Measurements from ENCODE around the gene SP2.

DNA sequence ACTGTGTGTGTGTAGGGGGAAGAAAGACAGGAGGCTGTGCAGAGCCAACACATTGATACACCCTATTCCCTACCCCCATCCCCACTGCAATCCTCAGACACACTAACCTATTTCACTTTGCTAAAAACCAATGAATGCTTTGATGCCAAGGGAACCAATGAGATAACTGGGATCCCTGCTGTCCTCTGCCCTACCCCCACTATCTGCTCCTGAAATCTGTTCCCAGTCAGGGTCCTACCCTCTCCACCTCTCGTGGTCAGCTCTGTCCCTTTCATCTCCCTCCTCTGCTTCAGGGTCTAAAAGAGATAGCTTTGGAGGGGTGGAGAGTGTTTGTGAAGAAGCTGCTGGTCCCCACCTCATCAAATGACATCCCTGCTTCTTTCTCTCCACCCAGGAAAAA lies 26.0 kb upstream of the SP2 start:
- TF ChIP-seq CEBPB (IDR thresholded peaks at IDR 0.05; ENCODE audit: low read depth): no peak
- TF ChIP-seq POLR2A (IDR thresholded peaks at IDR 0.05; ENCODE audit: borderline replicate concordance, extremely low read depth, insufficient read depth, insufficient read length): no peak
- TF ChIP-seq, protein P1, sequence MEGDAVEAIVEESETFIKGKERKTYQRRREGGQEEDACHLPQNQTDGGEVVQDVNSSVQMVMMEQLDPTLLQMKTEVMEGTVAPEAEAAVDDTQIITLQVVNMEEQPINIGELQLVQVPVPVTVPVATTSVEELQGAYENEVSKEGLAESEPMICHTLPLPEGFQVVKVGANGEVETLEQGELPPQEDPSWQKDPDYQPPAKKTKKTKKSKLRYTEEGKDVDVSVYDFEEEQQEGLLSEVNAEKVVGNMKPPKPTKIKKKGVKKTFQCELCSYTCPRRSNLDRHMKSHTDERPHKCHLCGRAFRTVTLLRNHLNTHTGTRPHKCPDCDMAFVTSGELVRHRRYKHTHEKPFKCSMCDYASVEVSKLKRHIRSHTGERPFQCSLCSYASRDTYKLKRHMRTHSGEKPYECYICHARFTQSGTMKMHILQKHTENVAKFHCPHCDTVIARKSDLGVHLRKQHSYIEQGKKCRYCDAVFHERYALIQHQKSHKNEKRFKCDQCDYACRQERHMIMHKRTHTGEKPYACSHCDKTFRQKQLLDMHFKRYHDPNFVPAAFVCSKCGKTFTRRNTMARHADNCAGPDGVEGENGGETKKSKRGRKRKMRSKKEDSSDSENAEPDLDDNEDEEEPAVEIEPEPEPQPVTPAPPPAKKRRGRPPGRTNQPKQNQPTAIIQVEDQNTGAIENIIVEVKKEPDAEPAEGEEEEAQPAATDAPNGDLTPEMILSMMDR (IDR thresholded peaks at IDR 0.05 in 2 of 3, conservative IDR thresholded peaks at IDR 0.05 in 1 of 3; ENCODE audit: borderline replicate concordance in 1 of 3, insufficient read depth in 1 of 3, low read depth in 2 of 3, low read length in 2 of 3): no peak
- no peak for TF ChIP-seq ZFX (IDR thresholded peaks at IDR 0.05)
